ENCODE measurements around the gene UPK1A. TPM values are rescaled to one million over a fixed set of nuclear protein-coding genes. Genes with fewer than 3 reads are reported as not detected.

The UPK1A gene
- total and polyA plus RNA-seq, 10 of the 15 experiments (the other 5 are each of a cell fraction or from before 2014, with no cell fraction given), result 0.15 to 1.9 (median 0.26) TPM; not detected in 7

- FAIRE-seq (peak; percentile 52), DNase-seq (ENCODE audit: low read depth, low spot score) (no peak), ATAC-seq (peak; percentile 94)
- intact Hi-C loops (cut with micrococcal nuclease; ENCODE audit: unreplicated experiment), result no loop called here
- ChIA-PET SMC1A (ENCODE audit: uncharacterized antibody, unreplicated experiment) (interaction anchor here (0.9 to 1.9 kb wide), 4 partner anchors 11 to 258 kb away, joined by 3 to 7 read pairs (median 4); partner anchors contain the start of gene COX6B1), CTCF (interaction anchor here (1.2 to 1.3 kb wide), 3 partner anchors 21 to 163 kb away, joined by 3 to 5 read pairs (median 4); no protein-coding TSS in a partner anchor), RAD21 (ENCODE audit: unreplicated experiment) (interaction anchor here (1.0 to 1.2 kb wide), 2 partner anchors 25 to 28 kb away, joined by 3 read pairs; partner anchors contain the start of gene COX6B1), POLR2A (interaction anchor here (0.6 to 1.2 kb wide), 3 partner anchors 25 to 63 kb away, joined by 3 to 5 read pairs (median 3); partner anchors contain the start of gene COX6B1)
- H4K20me1 ChIP-seq (ENCODE audit: control insufficient read depth, insufficient read depth), result no peaks in the 10 kb centered on the region
- no peak overlapping the region for H3K27ac ChIP-seq (ENCODE audit: control insufficient read depth, insufficient read depth)
- H3K79me2 ChIP-seq (ENCODE audit: control insufficient read depth, insufficient read depth, low read length), result no peaks in the 10 kb centered on the region
- H3K36me3 ChIP-seq (ENCODE audit: control insufficient read depth in 2 of 2, insufficient read depth in 2 of 2, low read length in 1 of 2), result no peaks in the 10 kb centered on the region
- no peaks in the 10 kb centered on the region for H3K27me3 ChIP-seq (replicated peaks in 1 of 2; ENCODE audit: control insufficient read depth in 2 of 2, insufficient read depth in 2 of 2, low read length in 1 of 2)
- H3K4me3 ChIP-seq, result peak overlapping the region; percentile 67
- H3K9me3 ChIP-seq (replicated peaks; ENCODE audit: control insufficient read depth, insufficient read depth, low read length), result no peaks in the 10 kb centered on the region
- peak overlapping the region; percentile 87 for H2AFZ ChIP-seq (ENCODE audit: control insufficient read depth, low read depth, low read length)
- no peak overlapping the region for H3K9ac ChIP-seq (ENCODE audit: control insufficient read depth, insufficient read depth, low read length)
- peaks cover 4% of the 10 kb centered on the region for H3K4me1 ChIP-seq (ENCODE audit: control insufficient read depth, insufficient read depth, low read length)
- in situ Hi-C loops (cut with MboI), result no loop called here
- H3K4me2 ChIP-seq (ENCODE audit: control insufficient read depth, insufficient read depth), result peak overlapping the region; percentile 92
- 3% methylated on average over 39 of the region's 39 CpGs for WGBS (ENCODE audit: insufficient coverage, insufficient replicate concordance, low lambda C conversion rate, missing lambda C conversion rate)
- BruUV-seq (replicated peaks), result no TSS peak
- peak; percentile 63 for TF ChIP-seq RUNX3 (IDR thresholded peaks at IDR 0.05; ENCODE audit: low read length)
- TF ChIP-seq NFIC (IDR thresholded peaks at IDR 0.05; ENCODE audit: low read depth, low read length), result no peak
- no peak for TF ChIP-seq PML (IDR thresholded peaks at IDR 0.05; ENCODE audit: low read length)
- TF ChIP-seq IKZF2 (IDR thresholded peaks at IDR 0.05), result peak in 1 of 2 experiments; percentile 9; a peak in 1 of 4 replicates
- no peak for TF ChIP-seq GABPA (IDR thresholded peaks at IDR 0.05; ENCODE audit: low read depth)
- TF ChIP-seq FOXK2 (IDR thresholded peaks at IDR 0.05), result no peak
- TF ChIP-seq POLR2A (IDR thresholded peaks at IDR 0.05; ENCODE audit: low read depth, low read length), result no peak
- TF ChIP-seq TCF12 (IDR thresholded peaks at IDR 0.05; ENCODE audit: low read depth, low read length), result no peak
- no peak for TF ChIP-seq JUNB (IDR thresholded peaks at IDR 0.05)
- 0 out of 2 replicates have a peak, but pooled peaks have one; percentile 44 for TF ChIP-seq RELB (IDR thresholded peaks at IDR 0.05; ENCODE audit: low read depth)
- no peak for TF ChIP-seq HSF1 (IDR thresholded peaks at IDR 0.05; ENCODE audit: low read depth, low read length)
- 0 out of 2 replicates have a peak, but pooled peaks have one; percentile 48 for TF ChIP-seq GATAD2B (conservative IDR thresholded peaks at IDR 0.05; ENCODE audit: low read depth)
- no peak for TF ChIP-seq IRF5 (IDR thresholded peaks at IDR 0.05; ENCODE audit: borderline replicate concordance)
- TF ChIP-seq CTCF (IDR thresholded peaks at IDR 0.05 in 2 of 3, conservative IDR thresholded peaks at IDR 0.05 in 1 of 3; ENCODE audit: control insufficient read depth in 2 of 3, extremely low read depth in 1 of 3, insufficient read depth in 1 of 3, low read depth in 3 of 3, low read length in 3 of 3), result no peak
- no peak for TF ChIP-seq ASH2L (IDR thresholded peaks at IDR 0.05; ENCODE audit: borderline replicate concordance, low read depth)
- TF ChIP-seq IKZF1 (conservative IDR thresholded peaks at IDR 0.05), result peak; percentile 49; the same call in 1 of the 2 replicates
- TF ChIP-seq CREM (IDR thresholded peaks at IDR 0.05; ENCODE audit: low read depth), result no peak
- TF ChIP-seq EED (IDR thresholded peaks at IDR 0.05; ENCODE audit: low read depth), result 0 out of 2 replicates have a peak, but pooled peaks have one; percentile 33
These were observed 6.9 kb downstream of the UPK1A start for GRCh38 chr19:35673121-35673804.
